DOHH2 (cell line): ENCODE data around the gene TEKT3.
A peak's percentile ranks its signal among the peaks of the same experiment; 100 is the strongest.

Experiments
- H3F3A ChIP-seq: fragments of 200-600 bp; sonication (generic), shearing (Covaris generic); 2 replicates; pipeline ENCODE4 v1.6.0; 2016; ENCODE audit warnings: antibody characterized with exemption, mild to moderate bottlenecking; ENCODE audit not compliant: control insufficient read depth, insufficient read depth
- H3K27ac ChIP-seq: fragments of 200-600 bp; sonication (generic); 2 replicates; pipeline ENCODE4 v1.5.1; 2014; ENCODE audit warnings: low read depth, mild to moderate bottlenecking, low read length, moderate library complexity
- H3K27me3 ChIP-seq: fragments of 200-600 bp; sonication (generic); 2 replicates; pipeline ENCODE4 v1.6.1; 2014; ENCODE audit warnings: mild to moderate bottlenecking, low read length, mixed read lengths; ENCODE audit not compliant: control insufficient read depth
- H3K36me3 ChIP-seq: fragments of 200-600 bp; sonication (generic); 2 replicates; pipeline ENCODE4 v1.6.1; 2014; ENCODE audit warnings: mild to moderate bottlenecking, low read length, moderate library complexity, mixed read lengths; ENCODE audit not compliant: control insufficient read depth
- H3K4me1 ChIP-seq: fragments of 200-600 bp; sonication (generic); 2 replicates; pipeline ENCODE4 v1.6.1; 2014; ENCODE audit warnings: mild to moderate bottlenecking, low read length, mixed read lengths; ENCODE audit not compliant: control insufficient read depth
- H3K4me2 ChIP-seq: fragments of 200-600 bp; sonication (generic); 2 replicates; pipeline ENCODE4 v1.6.0; 2014; ENCODE audit warnings: mild to moderate bottlenecking, low read length, moderate library complexity
- H3K4me3 ChIP-seq: fragments of 200-600 bp; sonication (generic); 2 replicates; pipeline ENCODE4 v1.5.1; 2014; ENCODE audit warnings: mild to moderate bottlenecking, low read length, mixed read lengths
- H3K79me2 ChIP-seq: fragments of 200-600 bp; sonication (generic); 2 replicates; pipeline ENCODE4 v1.6.1; 2014; ENCODE audit warnings: mild to moderate bottlenecking, low read length, mixed read lengths; ENCODE audit not compliant: control insufficient read depth
- H3K9me2 ChIP-seq: fragments of 200-600 bp; sonication (generic); replicated peaks from 2 replicates; pipeline ENCODE4 v1.6.1; 2014; ENCODE audit warnings: mild to moderate bottlenecking, low read length, mixed read lengths; ENCODE audit not compliant: control insufficient read depth
- H3K9me3 ChIP-seq: fragments of 200-600 bp; sonication (generic); 2 replicates; pipeline ENCODE4 v1.6.1; 2014; ENCODE audit warnings: antibody characterized with exemption, low read length, mixed read lengths; ENCODE audit not compliant: control insufficient read depth, insufficient read depth
- H4K20me1 ChIP-seq: fragments of 200-600 bp; sonication (generic); 2 replicates; pipeline ENCODE4 v1.6.0; 2014; ENCODE audit warnings: low read depth, mild to moderate bottlenecking, antibody characterized with exemption, low read length, moderate library complexity; ENCODE audit not compliant: control insufficient read depth, insufficient read depth
- EZH2phosphoT487 ChIP-seq: fragments of 200-600 bp; sonication (generic); IDR thresholded peaks from 2 replicates; pipeline ENCODE4 v1.6.1; 2017; ENCODE audit warnings: borderline replicate concordance, mild to moderate bottlenecking, antibody characterized with exemption, low read length, moderate library complexity, mixed read lengths
- TF ChIP-seq, protein P1 (sequence below): fragments of 200-600 bp; sonication (generic); IDR thresholded peaks from one replicate; pipeline ENCODE4 v1.5.1; 2014; ENCODE audit warnings: antibody characterized with exemption, mild to moderate bottlenecking, low read depth, low read length; ENCODE audit not compliant: poor library complexity, severe bottlenecking

The TEKT3 gene

GRCh38 chr17:15261802-15262290 is 79.6 kb downstream of the TEKT3 start:
- Histone ChIP-seq H3K79me2 (no peaks in the 10 kb centered on the region), H3K4me3 (no peak overlapping the region), H3K9me3 (no peaks in the 10 kb centered on the region), H3K4me2 (no peak overlapping the region), H3K27ac (no peak overlapping the region), H3K4me1 (peaks cover 3% of the 10 kb centered on the region), H3F3A (no peaks in the 10 kb centered on the region), H4K20me1 (no peaks in the 10 kb centered on the region), H3K36me3 (no peaks in the 10 kb centered on the region), H3K9me2 (no peaks in the 10 kb centered on the region), H3K27me3 (peaks cover 12% of the 10 kb centered on the region)
- TF ChIP-seq EZH2phosphoT487: no peak
- TF ChIP-seq, protein P1, sequence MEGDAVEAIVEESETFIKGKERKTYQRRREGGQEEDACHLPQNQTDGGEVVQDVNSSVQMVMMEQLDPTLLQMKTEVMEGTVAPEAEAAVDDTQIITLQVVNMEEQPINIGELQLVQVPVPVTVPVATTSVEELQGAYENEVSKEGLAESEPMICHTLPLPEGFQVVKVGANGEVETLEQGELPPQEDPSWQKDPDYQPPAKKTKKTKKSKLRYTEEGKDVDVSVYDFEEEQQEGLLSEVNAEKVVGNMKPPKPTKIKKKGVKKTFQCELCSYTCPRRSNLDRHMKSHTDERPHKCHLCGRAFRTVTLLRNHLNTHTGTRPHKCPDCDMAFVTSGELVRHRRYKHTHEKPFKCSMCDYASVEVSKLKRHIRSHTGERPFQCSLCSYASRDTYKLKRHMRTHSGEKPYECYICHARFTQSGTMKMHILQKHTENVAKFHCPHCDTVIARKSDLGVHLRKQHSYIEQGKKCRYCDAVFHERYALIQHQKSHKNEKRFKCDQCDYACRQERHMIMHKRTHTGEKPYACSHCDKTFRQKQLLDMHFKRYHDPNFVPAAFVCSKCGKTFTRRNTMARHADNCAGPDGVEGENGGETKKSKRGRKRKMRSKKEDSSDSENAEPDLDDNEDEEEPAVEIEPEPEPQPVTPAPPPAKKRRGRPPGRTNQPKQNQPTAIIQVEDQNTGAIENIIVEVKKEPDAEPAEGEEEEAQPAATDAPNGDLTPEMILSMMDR: no peak

GRCh38 chr17:15261258-15261801 is 80.1 kb downstream of the TEKT3 start:
- Histone ChIP-seq H3F3A (no peaks in the 10 kb centered on the region), H3K4me2 (no peak overlapping the region), H3K79me2 (no peaks in the 10 kb centered on the region), H4K20me1 (no peaks in the 10 kb centered on the region), H3K4me1 (peaks cover 3% of the 10 kb centered on the region), H3K36me3 (no peaks in the 10 kb centered on the region), H3K27ac (no peak overlapping the region), H3K9me2 (no peaks in the 10 kb centered on the region), H3K4me3 (no peak overlapping the region), H3K9me3 (no peaks in the 10 kb centered on the region), H3K27me3 (peaks cover 12% of the 10 kb centered on the region)
- no peak for TF ChIP-seq EZH2phosphoT487
- TF ChIP-seq, protein P1: no peak

- TF ChIP-seq, protein P1: peak; percentile 62
- no peak for TF ChIP-seq EZH2phosphoT487
- no peaks in the 10 kb centered on the region for H3F3A ChIP-seq
- no peaks in the 10 kb centered on the region for H3K9me3 ChIP-seq
- H3K79me2 ChIP-seq: no peaks in the 10 kb centered on the region
- peaks cover 3% of the 10 kb centered on the region for H3K4me1 ChIP-seq
- H3K27ac ChIP-seq: no peak overlapping the region
- H3K27me3 ChIP-seq: peaks cover 12% of the 10 kb centered on the region
- no peaks in the 10 kb centered on the region for H3K9me2 ChIP-seq
- H4K20me1 ChIP-seq: no peaks in the 10 kb centered on the region
- H3K4me3 ChIP-seq: no peak overlapping the region
- H3K36me3 ChIP-seq: no peaks in the 10 kb centered on the region
- peak overlapping the region; percentile 27 for H3K4me2 ChIP-seq
Observed at GRCh38 chr17:15260376-15261257, 80.8 kb downstream of the TEKT3 start.
